ENCODE measurements around the gene WDFY1. TPM values are rescaled to one million over a fixed set of nuclear protein-coding genes. Genes with fewer than 3 reads are reported as not detected.
A peak's percentile ranks its signal among the peaks of the same experiment; 100 is the strongest.

WDFY1 gene
- total RNA-seq (2012; rRNA removed): 81.9 and 87.8 TPM in 2 replicates

GRCh38 chr2:223944703-223945531, at the start of gene WDFY1:
Gene WDFY1, minus strand, starts transcription at chr2:223945335. Its CDS starts 51 bp downstream, at chr2:223945284.
- peak within 1 kb of the TSS; percentile 94 for H3K9ac ChIP-seq (ENCODE audit: low read depth, low read length)
- H3K9me3 ChIP-seq (replicated peaks; ENCODE audit: low read length): no peaks in the 10 kb centered on the region
- peak within 1 kb of the TSS; percentile 100 for H3K4me3 ChIP-seq (ENCODE audit: low read length)
- no peaks in the 10 kb centered on the region for H3K36me3 ChIP-seq (ENCODE audit: insufficient read depth, low read length)
- H3K27me3 ChIP-seq (ENCODE audit: control insufficient read depth, insufficient read depth, low read length): no peaks in the 10 kb centered on the region
- H3K4me2 ChIP-seq (ENCODE audit: low read length): peak within 1 kb of the TSS; percentile 89
- H3K4me1 ChIP-seq (ENCODE audit: control insufficient read depth, insufficient read depth, low read length): peaks cover 15% of the 10 kb centered on the region

GRCh38 chr2:223994562-223995162, 49.5 kb upstream of the WDFY1 start:
- peaks cover 3% of the 10 kb centered on the region for H3K4me1 ChIP-seq (ENCODE audit: control insufficient read depth, insufficient read depth, low read length)
- no peak overlapping the region for H3K4me2 ChIP-seq (ENCODE audit: low read length)
- no peak overlapping the region for H3K4me3 ChIP-seq (ENCODE audit: low read length)
- H3K27me3 ChIP-seq (ENCODE audit: control insufficient read depth, insufficient read depth, low read length): no peaks in the 10 kb centered on the region
- peaks cover 79% of the 10 kb centered on the region for H3K36me3 ChIP-seq (ENCODE audit: insufficient read depth, low read length)
- H3K9me3 ChIP-seq (replicated peaks; ENCODE audit: low read length): no peaks in the 10 kb centered on the region
- no peak overlapping the region for H3K9ac ChIP-seq (ENCODE audit: low read depth, low read length)

GRCh38 chr2:223993634-223994232, 48.6 kb upstream of the WDFY1 start:
- H3K4me1 ChIP-seq (ENCODE audit: control insufficient read depth, insufficient read depth, low read length): peaks cover 3% of the 10 kb centered on the region
- H3K36me3 ChIP-seq (ENCODE audit: insufficient read depth, low read length): peaks cover 79% of the 10 kb centered on the region
- no peaks in the 10 kb centered on the region for H3K27me3 ChIP-seq (ENCODE audit: control insufficient read depth, insufficient read depth, low read length)

DNA sequence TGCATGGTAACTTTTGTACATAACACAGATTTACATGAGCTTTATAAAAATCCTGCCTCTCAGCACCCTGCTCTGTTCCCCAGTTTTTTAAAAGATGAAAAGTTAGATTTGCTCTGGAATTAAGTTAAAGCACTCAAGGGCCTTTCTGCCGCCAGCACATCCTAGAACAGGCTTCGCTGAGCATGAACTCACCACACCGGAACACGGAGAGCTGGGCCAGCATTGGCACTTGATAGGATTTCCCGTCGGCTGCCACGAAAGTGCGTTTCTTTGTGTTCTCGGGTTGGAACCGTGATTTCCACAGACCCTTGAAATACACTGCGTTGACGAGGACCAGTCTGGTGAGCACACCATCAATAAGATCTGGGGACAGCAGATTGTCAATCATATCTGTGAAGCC, 46.5 kb upstream of the WDFY1 start:
- H3K9ac ChIP-seq (ENCODE audit: low read depth, low read length): no peak overlapping the region
- peaks cover 81% of the 10 kb centered on the region for H3K36me3 ChIP-seq (ENCODE audit: insufficient read depth, low read length)
- H3K4me1 ChIP-seq (ENCODE audit: control insufficient read depth, insufficient read depth, low read length): peaks cover 3% of the 10 kb centered on the region
- no peaks in the 10 kb centered on the region for H3K27me3 ChIP-seq (ENCODE audit: control insufficient read depth, insufficient read depth, low read length)
- no peaks in the 10 kb centered on the region for H3K9me3 ChIP-seq (replicated peaks; ENCODE audit: low read length)
- no peak overlapping the region for H3K4me3 ChIP-seq (ENCODE audit: low read length)
- H3K4me2 ChIP-seq (ENCODE audit: low read length): no peak overlapping the region

More at GRCh38 chr2:223993634-223994232, 48.6 kb upstream of the WDFY1 start:
- H3K4me2 ChIP-seq (ENCODE audit: low read length): no peak overlapping the region
- no peaks in the 10 kb centered on the region for H3K9me3 ChIP-seq (replicated peaks; ENCODE audit: low read length)
- H3K9ac ChIP-seq (ENCODE audit: low read depth, low read length): no peak overlapping the region
- no peak overlapping the region for H3K4me3 ChIP-seq (ENCODE audit: low read length)

- Histone ChIP-seq H3K4me2 (ENCODE audit: low read length) (no peak overlapping the region), H3K27me3 (ENCODE audit: control insufficient read depth, insufficient read depth, low read length) (no peaks in the 10 kb centered on the region)
Observed at GRCh38 chr2:223989856-223990232, 44.7 kb upstream of the WDFY1 start.

DNA sequence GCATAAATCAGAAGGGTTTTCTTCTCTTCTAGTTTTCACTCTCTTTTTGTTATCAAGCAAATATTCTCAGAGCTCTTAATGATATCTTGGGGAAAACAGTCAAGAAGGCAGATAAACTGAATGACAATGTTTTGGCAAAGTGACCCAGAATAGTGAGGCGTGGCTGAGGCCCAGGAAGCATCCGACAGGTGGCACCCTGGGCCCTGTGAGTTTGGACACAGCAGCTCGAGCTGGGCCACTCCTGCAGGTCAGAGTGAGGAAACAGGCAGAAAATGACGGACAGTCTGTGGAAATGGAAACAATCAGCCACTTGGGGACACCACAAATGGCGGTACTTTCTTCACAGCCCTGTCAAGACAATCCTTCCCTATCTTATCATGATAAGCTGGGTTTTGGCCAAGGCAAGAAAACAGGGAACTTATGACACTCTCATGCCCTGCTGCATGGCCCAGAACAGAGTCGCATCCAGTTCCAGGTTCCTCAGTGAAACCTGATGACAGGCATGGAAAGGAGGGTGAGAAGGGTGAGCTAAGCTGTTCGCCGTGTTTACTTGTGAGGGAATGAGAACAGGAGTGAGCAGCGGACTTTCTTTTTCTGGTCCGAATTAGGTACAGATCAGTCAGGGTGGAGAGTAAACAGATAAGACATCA, 44.2 kb upstream of the WDFY1 start:
- no peak overlapping the region for H3K4me2 ChIP-seq (ENCODE audit: low read length)
- peaks cover 80% of the 10 kb centered on the region for H3K36me3 ChIP-seq (ENCODE audit: insufficient read depth, low read length)
- H3K9ac ChIP-seq (ENCODE audit: low read depth, low read length): no peak overlapping the region
- H3K4me1 ChIP-seq (ENCODE audit: control insufficient read depth, insufficient read depth, low read length): peaks cover 3% of the 10 kb centered on the region
- H3K4me3 ChIP-seq (ENCODE audit: low read length): no peak overlapping the region
- no peaks in the 10 kb centered on the region for H3K27me3 ChIP-seq (ENCODE audit: control insufficient read depth, insufficient read depth, low read length)
- H3K9me3 ChIP-seq (replicated peaks; ENCODE audit: low read length): no peaks in the 10 kb centered on the region

More at GRCh38 chr2:223989856-223990232, 44.7 kb upstream of the WDFY1 start:
- Histone ChIP-seq H3K9me3 (replicated peaks; ENCODE audit: low read length) (no peaks in the 10 kb centered on the region), H3K9ac (ENCODE audit: low read depth, low read length) (no peak overlapping the region), H3K4me1 (ENCODE audit: control insufficient read depth, insufficient read depth, low read length) (peaks cover 3% of the 10 kb centered on the region), H3K4me3 (ENCODE audit: low read length) (no peak overlapping the region), H3K36me3 (ENCODE audit: insufficient read depth, low read length) (peaks cover 80% of the 10 kb centered on the region)

DNA sequence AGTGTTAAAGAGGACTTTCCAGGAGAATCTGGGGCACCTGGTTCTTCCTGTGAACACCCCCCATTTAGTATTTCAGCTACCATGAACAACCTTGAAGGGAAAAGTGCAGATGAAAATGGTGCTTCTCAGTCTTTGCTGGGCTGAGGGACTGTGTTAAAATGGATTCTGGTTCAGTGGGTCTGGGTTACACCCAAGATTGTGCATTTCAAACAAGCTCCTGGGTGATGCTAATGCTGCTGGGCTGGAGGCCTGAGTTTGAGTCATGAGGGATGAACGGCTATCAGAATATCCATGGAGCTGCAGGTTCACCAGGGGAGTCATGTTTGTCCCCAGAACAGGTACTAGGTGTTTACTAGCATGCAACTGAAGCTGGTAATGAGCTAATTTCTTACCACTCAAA, 36.1 kb upstream of the WDFY1 start:
- peaks cover 14% of the 10 kb centered on the region for H3K4me1 ChIP-seq (ENCODE audit: control insufficient read depth, insufficient read depth, low read length)
- H3K27me3 ChIP-seq (ENCODE audit: control insufficient read depth, insufficient read depth, low read length): no peaks in the 10 kb centered on the region
- H3K4me2 ChIP-seq (ENCODE audit: low read length): no peak overlapping the region
- no peak overlapping the region for H3K4me3 ChIP-seq (ENCODE audit: low read length)
- peaks cover 97% of the 10 kb centered on the region for H3K36me3 ChIP-seq (ENCODE audit: insufficient read depth, low read length)
- H3K9ac ChIP-seq (ENCODE audit: low read depth, low read length): no peak overlapping the region
- no peaks in the 10 kb centered on the region for H3K9me3 ChIP-seq (replicated peaks; ENCODE audit: low read length)

DNA sequence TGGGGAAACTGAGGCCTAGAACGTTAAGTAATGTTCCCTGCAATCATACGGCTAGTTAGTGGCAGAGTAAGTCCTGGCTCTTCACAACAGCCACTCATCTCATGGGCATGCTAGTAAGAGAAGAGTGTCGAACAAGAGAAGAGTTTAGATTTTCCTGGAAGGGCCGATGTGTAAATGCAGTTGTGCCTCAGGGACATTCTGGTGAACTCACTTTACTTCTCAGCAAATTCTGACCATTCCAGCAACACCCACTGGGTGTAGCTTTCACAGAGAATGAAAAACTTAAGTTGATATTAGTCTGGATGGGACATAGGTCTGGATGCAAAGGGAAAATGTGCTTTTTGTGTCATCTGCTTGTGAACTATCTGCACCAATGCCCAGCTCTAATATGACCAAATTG, 35.7 kb upstream of the WDFY1 start:
- Histone ChIP-seq H3K4me3 (ENCODE audit: low read length) (no peak overlapping the region), H3K4me2 (ENCODE audit: low read length) (no peak overlapping the region), H3K4me1 (ENCODE audit: control insufficient read depth, insufficient read depth, low read length) (peaks cover 14% of the 10 kb centered on the region), H3K9me3 (replicated peaks; ENCODE audit: low read length) (no peaks in the 10 kb centered on the region), H3K36me3 (ENCODE audit: insufficient read depth, low read length) (peaks cover 96% of the 10 kb centered on the region), H3K27me3 (ENCODE audit: control insufficient read depth, insufficient read depth, low read length) (no peaks in the 10 kb centered on the region), H3K9ac (ENCODE audit: low read depth, low read length) (no peak overlapping the region)

DNA sequence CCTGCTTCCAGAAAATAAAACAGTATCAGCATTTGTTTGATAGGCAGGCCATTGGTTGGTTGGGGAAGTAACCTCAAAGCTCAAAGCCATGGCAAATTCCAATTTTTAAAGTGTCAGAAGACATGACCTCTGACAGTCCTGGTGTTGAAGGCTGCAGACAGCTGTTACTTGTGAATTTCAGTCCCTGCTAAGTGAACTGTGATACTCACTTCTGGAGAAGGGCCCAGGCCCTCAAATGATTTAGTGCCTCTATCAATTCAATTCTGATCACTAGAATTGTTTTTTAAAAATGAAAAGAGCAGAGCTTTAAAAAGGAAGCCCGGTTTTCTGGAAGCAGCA, 35.2 kb upstream of the WDFY1 start:
- H3K4me2 ChIP-seq (ENCODE audit: low read length): no peak overlapping the region
- H3K9ac ChIP-seq (ENCODE audit: low read depth, low read length): no peak overlapping the region
- H3K4me3 ChIP-seq (ENCODE audit: low read length): no peak overlapping the region
- peaks cover 96% of the 10 kb centered on the region for H3K36me3 ChIP-seq (ENCODE audit: insufficient read depth, low read length)
- H3K9me3 ChIP-seq (replicated peaks; ENCODE audit: low read length): no peaks in the 10 kb centered on the region
- H3K4me1 ChIP-seq (ENCODE audit: control insufficient read depth, insufficient read depth, low read length): peaks cover 14% of the 10 kb centered on the region
- H3K27me3 ChIP-seq (ENCODE audit: control insufficient read depth, insufficient read depth, low read length): no peaks in the 10 kb centered on the region

DNA sequence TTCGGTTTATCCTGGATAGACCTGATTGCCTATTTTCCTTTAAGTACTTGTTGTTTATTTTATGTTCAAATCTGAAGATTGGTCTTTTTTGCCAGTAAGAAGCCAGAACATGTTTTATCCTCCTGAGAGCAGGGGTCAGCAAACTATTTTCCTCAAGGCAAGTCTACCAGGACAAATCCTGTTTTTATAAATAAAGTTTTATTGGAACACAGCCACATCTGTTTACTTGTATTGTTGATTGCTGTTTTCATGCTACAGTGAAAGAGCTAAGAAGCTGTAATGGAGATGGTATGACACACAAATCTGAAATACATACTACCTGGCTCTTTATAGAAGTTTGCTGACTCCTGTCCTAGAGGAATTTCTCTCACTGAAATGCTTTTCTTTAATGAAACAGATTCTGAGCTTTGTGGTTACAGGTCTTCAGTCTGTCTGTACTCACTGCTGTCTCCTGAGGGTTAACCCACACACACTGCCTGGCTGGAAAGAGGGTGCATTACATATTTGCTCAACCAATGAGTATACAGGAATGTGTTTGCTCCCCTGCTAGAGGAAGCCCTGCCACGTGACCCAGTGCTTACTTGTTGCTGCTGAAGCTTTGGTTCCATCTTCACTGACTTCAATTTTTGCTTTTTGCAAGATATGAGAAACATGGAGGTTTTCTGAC, 34.7 kb upstream of the WDFY1 start:
- peaks cover 14% of the 10 kb centered on the region for H3K4me1 ChIP-seq (ENCODE audit: control insufficient read depth, insufficient read depth, low read length)
- no peak overlapping the region for H3K4me2 ChIP-seq (ENCODE audit: low read length)
- no peak overlapping the region for H3K9ac ChIP-seq (ENCODE audit: low read depth, low read length)
- peaks cover 95% of the 10 kb centered on the region for H3K36me3 ChIP-seq (ENCODE audit: insufficient read depth, low read length)
- H3K9me3 ChIP-seq (replicated peaks; ENCODE audit: low read length): no peaks in the 10 kb centered on the region
- no peaks in the 10 kb centered on the region for H3K27me3 ChIP-seq (ENCODE audit: control insufficient read depth, insufficient read depth, low read length)
- H3K4me3 ChIP-seq (ENCODE audit: low read length): no peak overlapping the region

- peaks cover 14% of the 10 kb centered on the region for H3K4me1 ChIP-seq (ENCODE audit: control insufficient read depth, insufficient read depth, low read length)
- no peaks in the 10 kb centered on the region for H3K9me3 ChIP-seq (replicated peaks; ENCODE audit: low read length)
- no peak overlapping the region for H3K4me2 ChIP-seq (ENCODE audit: low read length)
- H3K36me3 ChIP-seq (ENCODE audit: insufficient read depth, low read length): peaks cover 81% of the 10 kb centered on the region
- H3K27me3 ChIP-seq (ENCODE audit: control insufficient read depth, insufficient read depth, low read length): no peaks in the 10 kb centered on the region
- no peak overlapping the region for H3K9ac ChIP-seq (ENCODE audit: low read depth, low read length)
- no peak overlapping the region for H3K4me3 ChIP-seq (ENCODE audit: low read length)
Observed at GRCh38 chr2:223978451-223978850, 33.3 kb upstream of the WDFY1 start.
